ENCODE data around the gene RPN1.
"Not testable (repeated sequence)": the region's sequence is repeated elsewhere in the genome, so short reads cannot be mapped to it uniquely, and the experiment has no call there.

RPN1 gene

GRCh38 chr3:128650096-128651050, at the start of gene RPN1:
Gene RPN1 (minus strand): TSS chr3:128650818. CDS start chr3:128650800, 18 bp downstream.
- peak; percentile 91 to 92 for DNase-seq (ENCODE audit: low read depth in 2 of 2)

GRCh38 chr3:128698211-128699047, 47.8 kb upstream of the RPN1 start:
- no peak for DNase-seq (ENCODE audit: low read depth in 2 of 2)

GRCh38 chr3:128697341-128697740, 46.7 kb upstream of the RPN1 start:
- DNase-seq (ENCODE audit: low read depth in 2 of 2), result no peak

- DNase-seq (ENCODE audit: low read depth in 2 of 2), result no peak
Measured at GRCh38 chr3:128693696-128694095, 43.1 kb upstream of the RPN1 start.

- DNase-seq (ENCODE audit: low read depth in 2 of 2), result no peak
Measured at GRCh38 chr3:128689060-128689459, 38.4 kb upstream of the RPN1 start.

GRCh38 chr3:128686465-128686864, 35.8 kb upstream of the RPN1 start:
- no peak for DNase-seq (ENCODE audit: low read depth in 2 of 2)

- no peak for DNase-seq (ENCODE audit: low read depth in 2 of 2)
Measured at GRCh38 chr3:128684986-128685726, 34.5 kb upstream of the RPN1 start.

GRCh38 chr3:128683957-128684356, 33.3 kb upstream of the RPN1 start:
- no peak for DNase-seq (ENCODE audit: low read depth in 2 of 2)

- no peak for DNase-seq (ENCODE audit: low read depth in 2 of 2)
Measured at GRCh38 chr3:128681369-128681829, 30.8 kb upstream of the RPN1 start.

- peak; percentile 93 to 96 for DNase-seq (ENCODE audit: low read depth in 2 of 2)
Measured at GRCh38 chr3:128680603-128681368, 30.2 kb upstream of the RPN1 start.

- DNase-seq (ENCODE audit: low read depth in 2 of 2), result no peak
Measured at GRCh38 chr3:128679338-128679737, 28.7 kb upstream of the RPN1 start.

- DNase-seq (ENCODE audit: low read depth in 2 of 2), result not testable (repeated sequence)
Measured at GRCh38 chr3:128675802-128676201, 25.2 kb upstream of the RPN1 start.

GRCh38 chr3:128674161-128674784, 23.7 kb upstream of the RPN1 start:
- DNase-seq (ENCODE audit: low read depth in 2 of 2), result no peak

- no peak for DNase-seq (ENCODE audit: low read depth in 2 of 2)
Measured at GRCh38 chr3:128667641-128668040, 17.0 kb upstream of the RPN1 start.

GRCh38 chr3:128665362-128666021, 14.9 kb upstream of the RPN1 start:
- no peak for DNase-seq (ENCODE audit: low read depth in 2 of 2)

- DNase-seq (ENCODE audit: low read depth in 2 of 2), result no peak
Measured at GRCh38 chr3:128663151-128663550, 12.5 kb upstream of the RPN1 start.

GRCh38 chr3:128655531-128655930, 4.9 kb upstream of the RPN1 start:
- no peak for DNase-seq (ENCODE audit: low read depth in 2 of 2)

- DNase-seq (ENCODE audit: low read depth in 2 of 2), result not testable (repeated sequence)
Measured at GRCh38 chr3:128653993-128654805, 3.6 kb upstream of the RPN1 start.

- not testable (repeated sequence) for DNase-seq (ENCODE audit: low read depth in 2 of 2)
Measured at GRCh38 chr3:128653383-128653992, 2.9 kb upstream of the RPN1 start.
